Nephron (organoid): ENCODE results near the gene SUPT20H.

ENCODE experiments used
- H3K27ac Mint-ChIP-seq, 3 experiments: 2 replicates each; pipeline ENCODE4 v1.8.0; 2020; ENCODE audit warnings: mixed read lengths in 3 of 3, mild to moderate bottlenecking in 2 of 3, moderate library complexity in 1 of 3
- H3K27me3 Mint-ChIP-seq: 2 replicates; pipeline ENCODE4 v1.8.0; 2021; ENCODE audit warnings: low read depth, mild to moderate bottlenecking, moderate library complexity, mixed read lengths
- H3K36me3 Mint-ChIP-seq: 2 replicates; pipeline ENCODE4 v1.8.0; 2020; ENCODE audit warnings: low read depth, mixed read lengths
- H3K4me1 Mint-ChIP-seq: 2 replicates; pipeline ENCODE4 v1.8.0; 2020; ENCODE audit warnings: mixed read lengths
- H3K4me3 Mint-ChIP-seq, 3 experiments: 2 replicates each; pipeline ENCODE4 v1.8.0; 2020; ENCODE audit warnings: mild to moderate bottlenecking in 3 of 3, mixed read lengths in 3 of 3, moderate library complexity in 2 of 3
- H3K9me3 Mint-ChIP-seq: 2 replicates; pipeline ENCODE4 v1.8.0; 2020; ENCODE audit warnings: mixed read lengths
- CTCF ChIP-seq, 3 experiments: fragments of 200-600 bp; sonication (generic); IDR thresholded peaks; one replicate each; pipeline ENCODE4 v1.5.0; 2021; ENCODE audit warnings: antibody characterized with exemption in 3 of 3; ENCODE audit not compliant: unreplicated experiment in 3 of 3

SUPT20H gene

GRCh38 chr13:37037241-37037640 lies 22.2 kb downstream of the SUPT20H start:
- Mint-ChIP-seq H3K27ac (no peak overlapping the region), H3K36me3 (peaks cover 86% of the 10 kb centered on the region), H3K27me3 (no peaks in the 10 kb centered on the region), H3K4me3 (no peak overlapping the region), H3K9me3 (peaks cover 8% of the 10 kb centered on the region), H3K4me1 (no peaks in the 10 kb centered on the region)
- TF ChIP-seq CTCF (IDR thresholded peaks at IDR 0.05; ENCODE audit: unreplicated experiment in 3 of 3) = no peak

DNA sequence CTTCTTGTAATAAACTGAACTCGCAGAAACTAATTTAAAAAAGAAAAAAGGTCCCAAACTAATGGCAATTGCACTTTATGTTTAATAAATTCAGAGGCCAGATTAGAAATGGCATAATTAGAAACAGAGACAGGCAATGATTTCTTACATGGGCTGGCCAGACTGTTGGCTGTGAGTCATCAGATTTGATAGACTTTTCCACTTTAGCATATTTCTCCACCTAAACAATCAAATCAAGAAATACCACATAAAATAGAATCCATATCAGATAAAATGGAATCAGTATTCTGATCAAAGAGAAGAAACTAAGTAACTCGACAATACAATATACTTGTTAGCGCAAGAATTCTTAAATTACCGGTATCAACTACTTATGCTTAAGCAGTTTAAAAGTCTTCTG lies 29.9 kb downstream of the SUPT20H start:
- Mint-ChIP-seq H3K27ac (no peak overlapping the region), H3K4me3 (no peak overlapping the region), H3K27me3 (no peaks in the 10 kb centered on the region), H3K9me3 (peaks cover 5% of the 10 kb centered on the region), H3K36me3 (peaks cover 66% of the 10 kb centered on the region), H3K4me1 (no peaks in the 10 kb centered on the region)
- no peak for TF ChIP-seq CTCF (IDR thresholded peaks at IDR 0.05; ENCODE audit: unreplicated experiment in 3 of 3)

- H3K36me3 Mint-ChIP-seq = peaks cover 65% of the 10 kb centered on the region
- TF ChIP-seq CTCF (IDR thresholded peaks at IDR 0.05; ENCODE audit: unreplicated experiment in 3 of 3) = no peak
- no peak overlapping the region for H3K27ac Mint-ChIP-seq
- H3K9me3 Mint-ChIP-seq = no peaks in the 10 kb centered on the region
- peaks cover 10% of the 10 kb centered on the region for H3K4me1 Mint-ChIP-seq
- no peak overlapping the region for H3K4me3 Mint-ChIP-seq
- H3K27me3 Mint-ChIP-seq = no peaks in the 10 kb centered on the region
These were observed 31.8 kb downstream of the SUPT20H start for GRCh38 chr13:37027639-37028038.

GRCh38 chr13:37026771-37027170 lies 32.7 kb downstream of the SUPT20H start:
- Mint-ChIP-seq H3K4me3 (no peak overlapping the region), H3K9me3 (no peaks in the 10 kb centered on the region), H3K36me3 (peaks cover 65% of the 10 kb centered on the region), H3K27me3 (no peaks in the 10 kb centered on the region), H3K4me1 (peaks cover 10% of the 10 kb centered on the region), H3K27ac (no peak overlapping the region)
- TF ChIP-seq CTCF (IDR thresholded peaks at IDR 0.05; ENCODE audit: unreplicated experiment in 3 of 3) = no peak

- Mint-ChIP-seq H3K27ac (peak overlapping the region; percentile 1 to 67 (median 19)), H3K27me3 (no peaks in the 10 kb centered on the region), H3K36me3 (peaks cover 65% of the 10 kb centered on the region), H3K4me1 (peaks cover 10% of the 10 kb centered on the region), H3K9me3 (no peaks in the 10 kb centered on the region), H3K4me3 (no peak overlapping the region)
- no peak for TF ChIP-seq CTCF (IDR thresholded peaks at IDR 0.05; ENCODE audit: unreplicated experiment in 3 of 3)
These were observed 35.6 kb downstream of the SUPT20H start for GRCh38 chr13:37023871-37024270.

- H3K4me3 Mint-ChIP-seq = no peak overlapping the region
- H3K36me3 Mint-ChIP-seq = peaks cover 75% of the 10 kb centered on the region
- TF ChIP-seq CTCF (IDR thresholded peaks at IDR 0.05; ENCODE audit: unreplicated experiment in 3 of 3) = no peak
- H3K4me1 Mint-ChIP-seq = no peaks in the 10 kb centered on the region
- H3K27ac Mint-ChIP-seq = no peak overlapping the region
- H3K27me3 Mint-ChIP-seq = no peaks in the 10 kb centered on the region
- no peaks in the 10 kb centered on the region for H3K9me3 Mint-ChIP-seq
These were observed 44.9 kb downstream of the SUPT20H start for GRCh38 chr13:37014609-37015008.
